BJ (cell line): ENCODE measurements around the gene PRKG1. TPM values are rescaled to one million over a fixed set of nuclear protein-coding genes. Genes with fewer than 3 reads are reported as not detected.

ENCODE experiments used
- CTCF ChIA-PET: fragments of 350-600 bp; formaldehyde crosslinking; extraction: SDS; loops from one replicate; lab custom pipeline; 2021; ENCODE audit warnings: antibody characterized with exemption, inconsistent platforms; lab: Yijun Ruan, JAX
- POLR2A ChIA-PET: fragments of 300-600 bp; sonication (Branson Sonifier 250); formaldehyde crosslinking; extraction: SDS; loops from one replicate; lab custom pipeline; 2021; ENCODE audit warnings: antibody characterized with exemption; lab: Charles Lee
- DNase-seq: peaks from one replicate; pipeline ENCODE4 v3.0.0-alpha.2; 2011; ENCODE audit warnings: low read depth
- H3K27me3 ChIP-seq: 2 replicates; pipeline ENCODE4 v1.6.0; 2011; ENCODE audit warnings: low read length; ENCODE audit not compliant: control insufficient read depth, insufficient read depth
- H3K36me3 ChIP-seq: 2 replicates; pipeline ENCODE4 v1.5.1; 2011; ENCODE audit warnings: low read length; ENCODE audit not compliant: control insufficient read depth, insufficient read depth
- H3K4me3 ChIP-seq: 2 replicates; pipeline ENCODE4 v1.5.1; 2011; ENCODE audit warnings: low read depth, mild to moderate bottlenecking, control low read depth, low read length
- CTCF ChIP-seq: IDR thresholded peaks from 2 replicates; pipeline ENCODE4 v1.5.1; 2011; ENCODE audit warnings: low read depth, mild to moderate bottlenecking, control low read depth, inconsistent platforms, low read length, moderate library complexity; ENCODE audit not compliant: insufficient read depth
- polyA minus RNA-seq: library from RNA; depleted of rRNA, polyadenylated mRNA; stranded (reverse); fragments of >200 nt; gene quantifications from 2 replicates; pipeline ENCODE4 v1.2.3, GENCODE V29; 2011; rRNA and poly(A)+ RNA removed
- polyA plus RNA-seq: library from polyadenylated mRNA; depleted of rRNA; stranded (reverse); fragments of >200 nt; gene quantifications from 2 replicates; pipeline ENCODE4 v1.2.3, GENCODE V29; 2011; rRNA removed

PRKG1 gene
- polyA plus RNA-seq (9.7 and 11.6 TPM in 2 replicates), polyA minus RNA-seq (35.0 and 35.9 TPM in 2 replicates)

GRCh38 chr10:51074238-51075028 is at the start of gene PRKG1:
Gene PRKG1, plus strand, starts transcription at chr10:51074487.
- CTCF ChIA-PET: interaction anchor here (0.7 to 2.1 kb wide), 5 partner anchors 9 to 888 kb away, joined by 3 to 15 read pairs (median 3); no protein-coding TSS in a partner anchor
- POLR2A ChIA-PET: no interaction called here
- DNase-seq: peak; percentile 39

GRCh38 chr10:51028420-51028819 is 45.9 kb upstream of the PRKG1 start:
- no peak overlapping the region for H3K4me3 ChIP-seq
- ChIA-PET CTCF (interaction anchor here (0.7 to 1.8 kb wide), 5 partner anchors 8 to 433 kb away, joined by 3 to 5 read pairs (median 3); no protein-coding TSS in a partner anchor), POLR2A (no interaction called here)
- no peak for TF ChIP-seq CTCF
- H3K27me3 ChIP-seq: no peaks in the 10 kb centered on the region
- H3K36me3 ChIP-seq: no peaks in the 10 kb centered on the region
- DNase-seq: no peak

More at GRCh38 chr10:51074238-51075028, at the start of gene PRKG1:
- H3K36me3 ChIP-seq: no peaks in the 10 kb centered on the region
- H3K4me3 ChIP-seq: peak within 1 kb of the TSS; percentile 51
- no peaks in the 10 kb centered on the region for H3K27me3 ChIP-seq
- TF ChIP-seq CTCF: no peak

GRCh38 chr10:51029172-51029641 is 45.1 kb upstream of the PRKG1 start:
- ChIA-PET POLR2A (no interaction called here), CTCF (interaction anchor here (0.6 to 1.8 kb wide), 8 partner anchors 9 to 1187 kb away, joined by 3 to 5 read pairs (median 3); no protein-coding TSS in a partner anchor)
- no peaks in the 10 kb centered on the region for H3K36me3 ChIP-seq
- no peak overlapping the region for H3K4me3 ChIP-seq
- peak; percentile 86 for DNase-seq
- no peaks in the 10 kb centered on the region for H3K27me3 ChIP-seq
- TF ChIP-seq CTCF: no peak

GRCh38 chr10:51030480-51030879 is 43.8 kb upstream of the PRKG1 start:
- ChIA-PET POLR2A (no interaction called here), CTCF (no interaction called here)
- H3K4me3 ChIP-seq: no peak overlapping the region
- no peak for TF ChIP-seq CTCF
- no peak for DNase-seq
- no peaks in the 10 kb centered on the region for H3K36me3 ChIP-seq
- H3K27me3 ChIP-seq: no peaks in the 10 kb centered on the region

- no peak overlapping the region for H3K4me3 ChIP-seq
- no peak for DNase-seq
- H3K36me3 ChIP-seq: no peaks in the 10 kb centered on the region
- POLR2A ChIA-PET: interaction anchor here (0.7 kb wide), 1 partner anchor 22 kb away, joined by 8 read pairs; no protein-coding TSS in a partner anchor
- H3K27me3 ChIP-seq: no peaks in the 10 kb centered on the region
- no peak for TF ChIP-seq CTCF
- CTCF ChIA-PET: interaction anchor here (0.6 to 1.4 kb wide), 5 partner anchors 10 to 1384 kb away, joined by 3 to 4 read pairs (median 3); no protein-coding TSS in a partner anchor
These were observed 42.3 kb upstream of the PRKG1 start for GRCh38 chr10:51031950-51032349.
